Kidney epithelial cell (primary cell): Measurements from ENCODE around the gene WHRN. TPM values are rescaled to one million over a fixed set of nuclear protein-coding genes. Genes with fewer than 3 reads are reported as not detected.

Experiments used
- DNase-seq: peaks from one replicate; pipeline ENCODE4 v3.0.0-alpha.2; 2010; ENCODE audit warnings: low read depth
- H3K27me3 ChIP-seq: 2 replicates; pipeline ENCODE4 v1.6.0; 2011; ENCODE audit warnings: low read length; ENCODE audit not compliant: control insufficient read depth, insufficient read depth
- H3K36me3 ChIP-seq: 2 replicates; pipeline ENCODE4 v1.5.1; 2011; ENCODE audit warnings: low read length; ENCODE audit not compliant: control insufficient read depth, insufficient read depth
- H3K4me3 ChIP-seq: 2 replicates; pipeline ENCODE4 v1.5.1; 2011; ENCODE audit warnings: low read depth, mild to moderate bottlenecking, control low read depth, low read length
- total RNA-seq: library from RNA; depleted of rRNA; stranded (reverse); fragments of >200 nt; gene quantifications from 2 replicates; pipeline ENCODE4 v1.2.3, GENCODE V29; 2015
- TF ChIP-seq, protein P1 (sequence below): IDR thresholded peaks from 2 replicates; pipeline ENCODE4 v1.5.1; 2011; ENCODE audit warnings: mild to moderate bottlenecking, moderate library complexity, low read length, control low read depth, inconsistent platforms; ENCODE audit not compliant: insufficient read depth, poor library complexity, severe bottlenecking

Gene WHRN
- total RNA-seq, 1 donor from 2014 or later, result 9.2 TPM

- no peak for DNase-seq
- no peaks in the 10 kb centered on the region for H3K36me3 ChIP-seq
- TF ChIP-seq, protein P1, sequence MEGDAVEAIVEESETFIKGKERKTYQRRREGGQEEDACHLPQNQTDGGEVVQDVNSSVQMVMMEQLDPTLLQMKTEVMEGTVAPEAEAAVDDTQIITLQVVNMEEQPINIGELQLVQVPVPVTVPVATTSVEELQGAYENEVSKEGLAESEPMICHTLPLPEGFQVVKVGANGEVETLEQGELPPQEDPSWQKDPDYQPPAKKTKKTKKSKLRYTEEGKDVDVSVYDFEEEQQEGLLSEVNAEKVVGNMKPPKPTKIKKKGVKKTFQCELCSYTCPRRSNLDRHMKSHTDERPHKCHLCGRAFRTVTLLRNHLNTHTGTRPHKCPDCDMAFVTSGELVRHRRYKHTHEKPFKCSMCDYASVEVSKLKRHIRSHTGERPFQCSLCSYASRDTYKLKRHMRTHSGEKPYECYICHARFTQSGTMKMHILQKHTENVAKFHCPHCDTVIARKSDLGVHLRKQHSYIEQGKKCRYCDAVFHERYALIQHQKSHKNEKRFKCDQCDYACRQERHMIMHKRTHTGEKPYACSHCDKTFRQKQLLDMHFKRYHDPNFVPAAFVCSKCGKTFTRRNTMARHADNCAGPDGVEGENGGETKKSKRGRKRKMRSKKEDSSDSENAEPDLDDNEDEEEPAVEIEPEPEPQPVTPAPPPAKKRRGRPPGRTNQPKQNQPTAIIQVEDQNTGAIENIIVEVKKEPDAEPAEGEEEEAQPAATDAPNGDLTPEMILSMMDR, result no peak
These were observed 96.6 kb downstream of the WHRN start for GRCh38 chr9:114408645-114409044.

GRCh38 chr9:114407889-114408288 is 97.4 kb downstream of the WHRN start:
- H3K36me3 ChIP-seq, result no peaks in the 10 kb centered on the region
- no peaks in the 10 kb centered on the region for H3K27me3 ChIP-seq
- TF ChIP-seq, protein P1, result no peak
- DNase-seq, result no peak
- H3K4me3 ChIP-seq, result no peak overlapping the region

More at GRCh38 chr9:114408645-114409044, 96.6 kb downstream of the WHRN start:
- no peaks in the 10 kb centered on the region for H3K27me3 ChIP-seq
- H3K4me3 ChIP-seq, result no peak overlapping the region

GRCh38 chr9:114406441-114406840 is 98.8 kb downstream of the WHRN start:
- TF ChIP-seq, protein P1, result no peak
- DNase-seq, result no peak
- no peaks in the 10 kb centered on the region for H3K36me3 ChIP-seq
- no peaks in the 10 kb centered on the region for H3K27me3 ChIP-seq
- H3K4me3 ChIP-seq, result no peak overlapping the region

DNA sequence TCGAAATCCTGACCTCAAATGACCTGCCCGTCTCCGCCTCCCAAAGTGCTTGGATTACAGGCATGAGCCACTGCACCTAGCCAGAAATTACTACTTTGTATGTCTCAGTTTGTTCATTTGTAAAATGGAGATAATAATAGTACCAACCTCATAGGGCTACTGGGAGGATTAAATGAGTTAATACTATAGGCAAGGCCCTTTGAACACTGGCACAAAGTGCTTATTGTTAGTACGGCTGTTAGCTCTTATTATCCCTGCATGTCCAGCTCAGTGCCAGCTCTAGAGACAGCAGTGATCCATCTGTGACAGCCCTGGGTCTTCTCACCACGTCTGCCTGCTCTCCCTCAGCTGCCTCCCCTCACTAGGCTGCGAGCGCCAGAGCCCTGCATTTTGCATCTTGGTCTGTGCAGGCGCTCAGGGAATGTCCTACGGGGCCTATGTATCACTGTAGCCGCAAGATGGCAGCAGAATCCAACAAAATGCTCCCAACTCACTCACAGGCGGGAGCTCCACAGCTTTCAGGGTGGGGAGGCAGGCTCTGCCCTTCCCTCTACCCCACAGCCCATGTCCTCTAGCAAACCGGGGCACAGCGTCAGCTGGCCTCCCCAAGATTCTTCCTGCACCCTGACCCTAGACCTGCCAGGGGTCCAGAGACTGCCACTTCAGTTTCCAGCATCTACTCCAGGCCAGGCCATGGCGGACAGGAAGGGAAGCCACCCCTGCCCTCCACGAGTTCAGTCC is 99.8 kb downstream of the WHRN start:
- H3K4me3 ChIP-seq, result no peak overlapping the region
- no peak for DNase-seq
- TF ChIP-seq, protein P1, result peak; percentile 82
- no peaks in the 10 kb centered on the region for H3K27me3 ChIP-seq
- no peaks in the 10 kb centered on the region for H3K36me3 ChIP-seq

GRCh38 chr9:114404531-114404930 is 100.7 kb downstream of the WHRN start:
- Histone ChIP-seq H3K4me3 (no peak overlapping the region), H3K27me3 (no peaks in the 10 kb centered on the region), H3K36me3 (no peaks in the 10 kb centered on the region)
- DNase-seq, result no peak
- TF ChIP-seq, protein P1, result no peak
